GM12872 (cell line): Measurements from ENCODE around the gene PLA2G6.

Experiments used
- TF ChIP-seq, protein P1 (sequence below): IDR thresholded peaks from 3 replicates; pipeline ENCODE4 v1.5.1; 2011; ENCODE audit warnings: low read depth, mild to moderate bottlenecking, low read length, moderate library complexity; ENCODE audit not compliant: insufficient read depth

Gene PLA2G6

DNA sequence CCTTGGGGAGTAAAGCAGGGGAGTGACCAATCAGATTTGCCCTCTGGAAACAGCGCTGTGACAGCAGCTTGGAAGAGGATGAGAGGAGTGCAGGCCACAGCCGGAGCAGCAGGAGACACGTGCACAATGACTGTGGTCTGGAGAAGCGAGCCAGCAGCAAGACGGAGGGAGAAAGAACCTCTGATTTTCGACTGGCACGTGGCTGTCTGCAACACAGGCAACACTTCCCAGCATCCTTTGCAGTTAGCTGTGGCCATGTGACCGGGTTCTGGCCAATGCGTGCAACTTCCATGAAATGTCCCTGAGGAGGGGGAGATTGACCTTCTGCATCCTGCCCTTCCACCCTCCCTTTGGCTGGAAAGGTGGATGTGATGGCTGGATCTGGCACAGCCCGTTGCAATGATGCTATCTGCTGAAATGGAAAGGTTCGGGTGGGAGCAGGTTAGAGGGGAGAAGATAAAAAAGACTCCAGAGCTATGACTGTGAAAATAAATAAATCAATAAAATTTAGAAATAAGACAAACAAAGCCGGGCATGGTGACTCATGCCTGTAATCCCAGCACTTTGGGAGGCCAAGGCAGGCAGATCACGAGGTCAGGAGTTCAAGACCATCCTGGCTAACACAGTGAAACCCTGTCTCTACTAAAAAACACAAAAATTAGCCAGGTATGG is 15.6 kb downstream of the PLA2G6 start:
- TF ChIP-seq, protein P1, sequence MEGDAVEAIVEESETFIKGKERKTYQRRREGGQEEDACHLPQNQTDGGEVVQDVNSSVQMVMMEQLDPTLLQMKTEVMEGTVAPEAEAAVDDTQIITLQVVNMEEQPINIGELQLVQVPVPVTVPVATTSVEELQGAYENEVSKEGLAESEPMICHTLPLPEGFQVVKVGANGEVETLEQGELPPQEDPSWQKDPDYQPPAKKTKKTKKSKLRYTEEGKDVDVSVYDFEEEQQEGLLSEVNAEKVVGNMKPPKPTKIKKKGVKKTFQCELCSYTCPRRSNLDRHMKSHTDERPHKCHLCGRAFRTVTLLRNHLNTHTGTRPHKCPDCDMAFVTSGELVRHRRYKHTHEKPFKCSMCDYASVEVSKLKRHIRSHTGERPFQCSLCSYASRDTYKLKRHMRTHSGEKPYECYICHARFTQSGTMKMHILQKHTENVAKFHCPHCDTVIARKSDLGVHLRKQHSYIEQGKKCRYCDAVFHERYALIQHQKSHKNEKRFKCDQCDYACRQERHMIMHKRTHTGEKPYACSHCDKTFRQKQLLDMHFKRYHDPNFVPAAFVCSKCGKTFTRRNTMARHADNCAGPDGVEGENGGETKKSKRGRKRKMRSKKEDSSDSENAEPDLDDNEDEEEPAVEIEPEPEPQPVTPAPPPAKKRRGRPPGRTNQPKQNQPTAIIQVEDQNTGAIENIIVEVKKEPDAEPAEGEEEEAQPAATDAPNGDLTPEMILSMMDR: no peak

DNA sequence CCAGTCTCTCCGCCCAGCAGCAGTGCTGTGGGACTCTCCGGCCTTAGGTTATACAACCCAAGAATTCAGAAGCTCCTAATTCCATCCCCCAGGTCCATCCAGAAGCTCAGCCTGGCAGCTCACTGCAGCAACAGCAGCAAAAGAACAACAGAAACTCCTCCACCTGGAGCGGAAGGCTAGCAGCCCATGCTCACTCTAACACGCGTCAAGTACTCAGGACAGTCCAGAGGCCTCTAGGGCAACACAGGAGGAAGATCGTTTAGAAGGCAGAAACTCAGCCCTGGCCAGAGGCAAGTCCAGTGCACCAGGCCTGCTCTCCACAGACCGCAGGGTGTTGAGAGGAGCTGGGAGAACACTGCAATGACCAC is 17.1 kb downstream of the PLA2G6 start:
- TF ChIP-seq, protein P1: no peak

DNA sequence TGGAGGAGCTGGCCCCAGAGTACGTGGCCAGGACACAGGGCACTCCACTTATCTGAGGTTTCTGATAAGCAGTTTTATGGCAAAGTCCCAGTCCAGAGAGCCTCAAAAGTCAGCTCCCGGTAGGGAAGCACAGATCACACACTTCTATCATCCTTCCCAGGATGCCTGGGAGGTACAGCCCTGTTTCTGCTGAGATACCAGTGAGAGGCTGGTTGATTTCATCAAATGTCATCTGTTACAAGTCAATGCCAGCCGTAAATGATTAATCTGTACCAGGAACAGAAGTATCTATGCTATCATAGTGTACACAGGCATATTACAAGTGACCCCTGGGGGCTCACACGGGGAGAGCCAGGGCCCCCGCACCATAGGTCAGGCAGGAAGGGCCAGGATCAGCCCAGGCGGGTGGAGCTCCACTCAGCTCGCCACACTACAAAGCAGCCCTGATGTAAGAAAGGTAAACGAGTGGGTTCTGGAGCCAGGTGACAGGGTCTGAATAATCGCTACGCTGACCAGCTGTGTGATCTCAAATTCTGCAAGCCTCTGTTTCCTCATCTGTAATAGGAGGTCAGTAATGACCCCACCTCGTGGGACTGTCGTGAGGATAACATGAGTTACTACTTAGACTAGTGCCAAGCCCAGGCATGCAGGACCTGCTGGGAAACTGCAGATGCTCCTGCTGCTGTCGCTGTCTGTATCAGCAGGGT is 17.6 kb downstream of the PLA2G6 start:
- TF ChIP-seq, protein P1: no peak

DNA sequence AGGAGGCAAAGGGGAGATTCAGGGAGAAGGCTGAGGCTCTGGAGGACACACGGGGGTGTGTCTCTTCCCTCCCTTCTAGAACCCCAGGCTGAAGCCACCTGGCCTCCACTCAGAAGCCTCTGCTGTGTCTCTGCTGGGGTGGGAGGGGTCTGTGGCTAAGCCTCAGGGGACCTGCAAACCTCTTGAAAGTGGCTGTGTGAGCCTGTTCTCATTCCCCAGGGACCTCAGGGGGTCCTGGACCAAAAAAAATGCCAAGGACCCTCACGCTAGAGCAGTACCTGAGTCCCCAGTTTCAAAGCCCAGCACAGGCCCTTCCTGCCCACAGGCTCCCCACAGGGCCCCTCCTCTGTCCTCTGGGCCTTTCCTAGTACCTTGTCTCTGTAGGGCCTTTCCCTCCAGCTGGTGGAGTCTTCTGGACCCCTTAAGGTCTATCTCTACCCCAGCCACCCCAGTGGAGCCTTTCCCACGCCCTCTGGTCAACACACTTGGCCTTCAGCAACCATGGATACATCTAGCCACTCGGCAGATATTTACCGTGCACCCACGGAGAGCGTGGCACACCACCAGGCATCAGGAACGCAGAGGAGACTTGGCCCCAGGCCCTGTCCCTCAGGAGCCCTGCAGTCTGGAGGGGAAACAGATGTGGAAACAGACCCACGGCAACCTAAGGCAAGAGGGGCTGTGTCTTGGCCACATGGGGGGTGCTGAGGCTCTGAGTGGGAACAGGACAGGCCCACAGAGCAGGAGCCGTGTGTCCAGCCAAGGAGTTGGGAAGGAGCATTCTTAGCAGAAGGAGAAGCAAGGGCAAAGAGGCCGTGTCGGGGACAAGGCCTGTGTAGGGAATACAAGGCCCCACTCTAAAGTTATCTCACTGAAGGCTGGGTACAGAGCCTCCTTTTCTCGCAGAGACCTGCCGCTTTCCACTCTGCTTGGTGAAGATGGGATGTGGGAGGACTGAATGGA is 18.5 kb downstream of the PLA2G6 start:
- TF ChIP-seq, protein P1: no peak

DNA sequence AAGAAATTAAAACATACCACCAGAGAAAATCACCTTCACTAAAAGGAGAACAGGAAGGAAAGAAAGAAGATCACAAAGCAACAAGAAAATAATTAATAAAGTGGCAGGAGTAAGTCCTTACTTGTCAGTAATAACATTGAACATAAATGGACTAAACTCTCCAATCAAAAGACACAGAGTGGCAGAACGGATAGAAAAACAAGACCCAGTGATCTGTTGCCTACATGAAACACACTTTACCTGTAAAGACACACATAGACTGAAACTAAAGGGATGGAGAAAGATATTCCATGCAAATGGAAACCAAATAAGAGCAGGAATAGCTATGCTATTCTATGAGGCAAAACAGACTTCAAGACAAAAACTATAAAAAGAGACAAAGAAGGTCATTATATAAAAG is 25.9 kb downstream of the PLA2G6 start:
- TF ChIP-seq, protein P1: no peak

DNA sequence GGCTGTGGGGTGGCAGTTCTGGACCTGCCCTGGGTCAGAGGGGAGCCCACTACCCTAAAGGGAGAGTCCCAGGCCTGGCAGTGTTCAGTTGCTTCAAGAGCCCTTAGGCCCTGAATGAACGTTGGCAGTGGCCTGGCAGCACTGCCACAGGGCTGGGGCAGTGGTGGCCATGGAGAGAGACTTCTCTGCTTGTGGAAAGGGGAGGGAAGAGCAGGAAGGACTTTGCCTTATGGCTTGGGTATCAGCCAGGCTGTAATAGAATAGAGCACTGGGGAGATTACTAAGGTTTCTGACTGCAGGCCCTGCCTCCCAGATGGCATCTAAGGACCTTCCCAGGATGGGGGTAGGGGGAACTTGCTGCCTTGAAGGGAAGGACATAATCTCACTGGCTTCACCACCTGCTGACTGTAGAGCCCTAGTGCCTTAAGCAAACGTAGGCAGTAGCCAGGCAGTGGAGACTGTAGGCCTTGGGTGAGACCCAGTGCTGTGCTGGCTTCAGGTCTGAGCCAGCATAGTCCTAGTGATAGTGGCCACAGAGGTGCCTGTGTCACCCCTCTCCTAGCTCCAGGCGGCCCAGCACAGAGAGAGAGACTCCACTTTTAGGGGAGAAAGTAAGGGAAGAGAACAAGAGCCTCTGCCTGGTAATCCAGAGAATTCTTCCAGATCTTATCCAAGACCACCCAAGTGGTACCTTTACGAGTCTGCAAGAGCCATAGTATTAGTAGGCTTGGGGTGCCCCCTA is 27.6 kb downstream of the PLA2G6 start:
- TF ChIP-seq, protein P1: no peak
